ENCODE measurements around the gene TAS1R1. TPM values are rescaled to one million over a fixed set of nuclear protein-coding genes. Genes with fewer than 3 reads are reported as not detected.

TAS1R1 gene
- total and polyA plus RNA-seq, 9 of the 15 experiments (the other 6 are each of a cell fraction or from before 2014, with no cell fraction given), result 0.06 TPM; not detected in 8

DNA sequence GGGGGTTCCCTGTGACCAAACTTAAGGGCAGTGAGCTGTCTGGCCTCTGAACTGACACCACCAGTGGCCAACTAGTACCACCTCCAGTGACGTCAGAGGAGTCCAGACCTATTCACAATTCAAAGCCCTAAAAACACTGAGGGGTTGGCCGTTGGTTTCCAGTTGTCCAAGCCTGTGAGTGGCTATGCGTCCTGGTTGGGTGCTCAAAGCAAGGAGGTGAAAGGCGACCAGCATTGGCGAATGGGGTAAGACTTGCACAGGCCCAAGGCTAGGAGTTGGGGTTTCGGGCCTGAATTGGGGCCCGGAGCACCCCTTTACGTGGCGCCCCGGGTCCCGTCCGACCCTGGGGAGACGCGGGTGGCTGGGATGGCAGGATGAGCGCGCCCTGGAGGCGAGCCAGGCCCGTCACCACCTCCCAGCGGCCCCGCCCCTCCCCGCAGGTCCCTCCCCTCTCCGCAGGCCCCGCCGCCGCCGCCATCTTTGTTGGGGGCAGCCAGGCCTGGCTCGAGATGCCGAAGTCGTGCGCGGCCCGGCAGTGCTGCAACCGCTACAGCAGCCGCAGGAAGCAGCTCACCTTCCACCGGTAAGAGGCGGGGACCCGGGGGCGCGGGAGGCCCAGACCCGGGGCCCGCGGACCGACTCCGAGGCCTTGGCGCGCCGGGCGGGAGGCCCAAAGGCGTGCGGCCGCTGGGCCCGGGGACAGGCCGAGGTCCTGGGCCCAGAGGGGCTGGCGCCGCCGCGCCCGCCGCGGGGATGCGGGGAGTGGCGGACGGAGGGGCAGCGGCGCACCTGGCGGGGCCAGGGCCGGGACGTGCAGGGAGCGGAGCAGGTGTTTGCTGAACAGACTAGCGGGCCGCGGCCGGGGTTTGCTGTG, 69.8 kb downstream of the TAS1R1 start, which contains the start of gene THAP3 (continued):
- TF ChIP-seq CTCFL (IDR thresholded peaks at IDR 0.05; ENCODE audit: borderline replicate concordance, insufficient read depth, low read depth, low read length, poor library complexity, severe bottlenecking), result peak; percentile 23
- 0 out of 2 replicates have a peak, but pooled peaks have one; percentile 6 for TF ChIP-seq BCOR (IDR thresholded peaks at IDR 0.05)
- TF ChIP-seq ILF3 (IDR thresholded peaks at IDR 0.05; ENCODE audit: borderline replicate concordance), result peak; percentile 94; the same call in 1 of the 2 replicates
- peak in 1 of 2 experiments; percentile 91; a peak in 3 of 4 replicates for TF ChIP-seq UBTF (IDR thresholded peaks at IDR 0.05; ENCODE audit: borderline replicate concordance in 1 of 2, low read depth in 2 of 2, low read length in 2 of 2)
- TF ChIP-seq HSF4 (CRISPR knock-in tag; IDR thresholded peaks at IDR 0.05; ENCODE audit: borderline replicate concordance), result no peak
- TF ChIP-seq SP1 (CRISPR knock-in tag; IDR thresholded peaks at IDR 0.05), result peak; percentile 76
- no peak for TF ChIP-seq ZNF165 (CRISPR knock-in tag; IDR thresholded peaks at IDR 0.05; ENCODE audit: borderline replicate concordance)
- peak; percentile 31 to 41; a peak in 2 of 4 replicates for TF ChIP-seq NRF1 (conservative IDR thresholded peaks at IDR 0.05 in 1 of 2, IDR thresholded peaks at IDR 0.05 in 1 of 2)
- TF ChIP-seq POLR2B (IDR thresholded peaks at IDR 0.05; ENCODE audit: low read depth, partially characterized antibody), result peak; percentile 84
- TF ChIP-seq SUPT5H (IDR thresholded peaks at IDR 0.05), result peak; percentile 83
- peak; percentile 31; the same call in 1 of the 2 replicates for TF ChIP-seq TRIM28 (IDR thresholded peaks at IDR 0.05)
- TF ChIP-seq CBX1 (IDR thresholded peaks at IDR 0.05; ENCODE audit: low read depth), result peak; percentile 14; the same call in 1 of the 2 replicates
- peak; percentile 25; the same call in 1 of the 2 replicates for TF ChIP-seq ZBTB9 (CRISPR knock-in tag; IDR thresholded peaks at IDR 0.05)
- peak; percentile 77 for TF ChIP-seq HCFC1 (IDR thresholded peaks at IDR 0.05; ENCODE audit: low read depth, low read length)
- TF ChIP-seq SMAD1 (IDR thresholded peaks at IDR 0.05; ENCODE audit: low read depth, low read length, partially characterized antibody), result no peak
- 0 out of 2 replicates have a peak, but pooled peaks have one; percentile 39 for TF ChIP-seq ZNF431 (CRISPR knock-in tag; IDR thresholded peaks at IDR 0.05)
- TF ChIP-seq KHSRP (IDR thresholded peaks at IDR 0.05), result peak; percentile 53; the same call in 1 of the 2 replicates
- peak; percentile 42; the same call in 1 of the 2 replicates for TF ChIP-seq L3MBTL2 (IDR thresholded peaks at IDR 0.05)
- TF ChIP-seq MEF2A (IDR thresholded peaks at IDR 0.05; ENCODE audit: control insufficient read depth, low read depth, low read length), result no peak
